Measurements from ENCODE around the gene RXRB.
A peak's percentile ranks its signal among the peaks of the same experiment; 100 is the strongest.
"Not testable (repeated sequence)": the region's sequence is repeated elsewhere in the genome, so short reads cannot be mapped to it uniquely, and the experiment has no call there.

Gene RXRB
- long read RNA-seq, donor 1, transcript RXRB-201 (10 exons, 2,908 nt), result major isoform, 6 of 14 reads
- long read RNA-seq, donor 1, partial matches to known transcripts, result 0 of 14 reads
- long read RNA-seq, donor 1, other reads (novel, unspliced or antisense), result 0 of 14 reads
- long read RNA-seq, donor 2, transcript RXRB-202 (10 exons, 2,846 nt), result major isoform, 5 of 8 reads
- long read RNA-seq, donor 2, partial matches to known transcripts, result 0 of 8 reads
- long read RNA-seq, donor 2, other reads (novel, unspliced or antisense), result 0 of 8 reads
- long read RNA-seq, donor 3, partial matches to known transcripts, result 0 of 5 reads
- long read RNA-seq, donor 3, other reads (novel, unspliced or antisense), result 0 of 5 reads
- long read RNA-seq, donor 4, partial matches to known transcripts, result 7 of 15 reads
- long read RNA-seq, donor 4, other reads (novel, unspliced or antisense), result 0 of 15 reads
- long read RNA-seq, donor 5, partial matches to known transcripts, result 81 of 116 reads
- long read RNA-seq, donor 5, other reads (novel, unspliced or antisense), result 25 of 116 reads
- long read RNA-seq, donor 6, partial matches to known transcripts, result 5 of 10 reads
- long read RNA-seq, donor 6, other reads (novel, unspliced or antisense), result 0 of 10 reads
- long read RNA-seq, donor 7, transcript RXRB-201 (10 exons, 2,908 nt), result major isoform, 5 of 240 reads
- long read RNA-seq, donor 7, partial matches to known transcripts, result 173 of 240 reads
- long read RNA-seq, donor 7, other reads (novel, unspliced or antisense), result 51 of 240 reads
- long read RNA-seq, donor 8, partial matches to known transcripts, result 110 of 117 reads
- long read RNA-seq, donor 8, other reads (novel, unspliced or antisense), result 0 of 117 reads

- DNase-seq, result peak; percentile 97
Observed at GRCh38 chr6:33200219-33201146, at the start of gene RXRB, which contains the start of gene SLC39A7. Gene RXRB (minus strand): TSS chr6:33200665. CDS start chr6:33200476, 189 bp downstream. Gene SLC39A7 (plus strand): TSS chr6:33200867. CDS start chr6:33201246, 379 bp downstream.

- DNase-seq, result no peak
Observed at GRCh38 chr6:33249732-33250630, 49.5 kb upstream of the RXRB start.

- peak; percentile 91 for DNase-seq
Observed at GRCh38 chr6:33248932-33249731, 48.7 kb upstream of the RXRB start.

GRCh38 chr6:33248643-33248931 lies 48.1 kb upstream of the RXRB start:
- DNase-seq, result peak; percentile 87

GRCh38 chr6:33247977-33248642 lies 47.6 kb upstream of the RXRB start:
- peak; percentile 65 for DNase-seq

GRCh38 chr6:33243476-33243875 lies 43.0 kb upstream of the RXRB start:
- DNase-seq, result no peak

- DNase-seq, result no peak
Observed at GRCh38 chr6:33241968-33242367, 41.5 kb upstream of the RXRB start.

- DNase-seq, result no peak
Observed at GRCh38 chr6:33237741-33238140, 37.3 kb upstream of the RXRB start.

GRCh38 chr6:33236852-33237251 lies 36.4 kb upstream of the RXRB start:
- DNase-seq, result no peak

- no peak for DNase-seq
Observed at GRCh38 chr6:33236328-33236727, 35.9 kb upstream of the RXRB start.

- peak; percentile 41 for DNase-seq
Observed at GRCh38 chr6:33235221-33235634, 34.8 kb upstream of the RXRB start.

- DNase-seq, result not testable (repeated sequence)
Observed at GRCh38 chr6:33226503-33227120, 26.1 kb upstream of the RXRB start.

- no peak for DNase-seq
Observed at GRCh38 chr6:33217681-33218080, 17.2 kb upstream of the RXRB start.

- DNase-seq, result no peak
Observed at GRCh38 chr6:33217246-33217645, 16.8 kb upstream of the RXRB start.

- no peak for DNase-seq
Observed at GRCh38 chr6:33216117-33216649, 15.7 kb upstream of the RXRB start.

- no peak for DNase-seq
Observed at GRCh38 chr6:33215271-33216116, 15.0 kb upstream of the RXRB start.

GRCh38 chr6:33213989-33214335 lies 13.5 kb upstream of the RXRB start:
- no peak for DNase-seq
